Heart left ventricle (tissue), 13 donors: ENCODE results near the gene ISM1.

Experiments used
- CTCF ChIP-seq, 12 donors: fragments of 200-600 bp; sonication (generic) in 4 of 12; IDR thresholded peaks; one replicate each; pipeline versions ENCODE4 v1.5.0 to v1.8.0; 2018 to 2022; ENCODE audit warnings: antibody characterized with exemption in 12 of 12, mild to moderate bottlenecking in 5 of 12
- POLR2A ChIP-seq, 2 donors: fragments of 450-650 bp; IDR thresholded peaks; one replicate each; pipeline ENCODE4 v1.6.1; 2017; ENCODE audit warnings: antibody characterized with exemption in 2 of 2, mild to moderate bottlenecking in 2 of 2, moderate library complexity in 2 of 2
- donor health status: ischemic (EF 13 %, LVEDD 7.1; RV severe dilation, severe dysfunction).
- donor health status: DM: no; HTN: yes; CAD: no.
- donor health status: DM: no; HTN: no; CAD: no.
- donor health status: ischemic (EF 25% LVEDD 6.9; RV normal size, moderate dysfunction).
- donor health status: ischemic (EF 25% LVEDD 5.7; RV mildly dilated, moderate dysfunction).
- donor health status: ischemic (EF 35%, LVEDD 5.7; RV mildly dilated, moderate dysfunction).
- donor health status: nonischemic (EF 11% LVEDD 7.7; RV severe dilation, severe dysfunction).
- donor health status: DM: yes; HTN: yes; CAD: no.
- donor health status: PGD.
- donor health status: ischemic (EF 29% LVEDD 5.4; RV normal size, mild dysfunction).
- donor health status: nonischemic (EF 23%, LVEDD 6.1; RV moderate dilation, normal function).

- no peak for TF ChIP-seq POLR2A (IDR thresholded peaks at IDR 0.05)
- no peak for TF ChIP-seq CTCF (IDR thresholded peaks at IDR 0.05)
Observed at GRCh38 chr20:13294522-13294921, 73.4 kb downstream of the ISM1 start.
